ENCODE results near the gene PTPN23.

The PTPN23 gene

GRCh38 chr3:47421741-47422649 is 41.2 kb downstream of the PTPN23 start:
- peak; percentile 8 for DNase-seq

DNA sequence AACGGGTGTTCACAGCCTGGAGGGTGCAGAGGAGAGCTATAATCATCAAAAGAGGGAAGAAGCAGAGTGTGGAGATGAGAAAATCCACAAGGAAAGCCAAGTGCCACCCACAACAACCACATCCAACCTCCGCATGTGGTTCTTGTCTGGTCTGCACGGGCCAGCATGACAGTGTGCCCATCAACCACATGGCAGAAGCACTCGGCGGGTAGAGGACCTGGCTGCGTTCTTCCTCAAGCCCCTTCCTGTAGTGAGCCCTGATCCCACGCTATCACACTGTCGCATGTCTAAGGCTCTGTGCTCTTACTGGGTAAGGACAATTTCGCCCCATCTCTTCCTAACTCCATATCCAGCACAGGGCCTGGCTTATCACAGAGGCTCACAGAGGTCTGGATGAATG is 41.9 kb downstream of the PTPN23 start:
- DNase-seq: no peak

GRCh38 chr3:47423548-47424145 is 42.8 kb downstream of the PTPN23 start:
- DNase-seq: no peak

- no peak for DNase-seq
Measured at GRCh38 chr3:47424434-47425382, 43.9 kb downstream of the PTPN23 start.

- DNase-seq: no peak
Measured at GRCh38 chr3:47425383-47425778, 44.6 kb downstream of the PTPN23 start.

GRCh38 chr3:47425959-47426358 is 45.1 kb downstream of the PTPN23 start:
- no peak for DNase-seq

- no peak for DNase-seq
Measured at GRCh38 chr3:47427866-47428265, 47.0 kb downstream of the PTPN23 start.

GRCh38 chr3:47428662-47429061 is 47.8 kb downstream of the PTPN23 start:
- DNase-seq: no peak

GRCh38 chr3:47429476-47430270 is 48.9 kb downstream of the PTPN23 start:
- no peak for DNase-seq

- no peak for DNase-seq
Measured at GRCh38 chr3:47430606-47431005, 49.8 kb downstream of the PTPN23 start.

DNA sequence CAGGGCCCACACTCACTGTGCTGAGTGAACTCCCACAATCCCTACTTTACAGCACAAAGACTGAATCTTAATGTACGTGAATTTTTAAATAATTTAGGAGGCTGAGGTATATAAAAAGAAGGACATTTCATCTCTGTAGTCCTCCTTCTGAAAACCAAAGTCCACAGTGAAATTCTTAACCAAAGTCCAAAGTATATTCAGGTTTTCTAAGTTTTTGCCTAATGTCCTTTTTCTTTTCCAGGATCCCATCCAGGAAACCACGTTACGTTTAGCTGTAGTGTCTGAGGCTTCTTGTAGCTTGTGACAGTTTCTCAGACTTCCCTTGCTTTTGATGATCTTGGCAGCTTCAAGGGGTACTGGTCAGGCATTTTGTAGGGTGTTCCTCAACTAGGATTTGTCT is 50.4 kb downstream of the PTPN23 start:
- no peak for DNase-seq

DNA sequence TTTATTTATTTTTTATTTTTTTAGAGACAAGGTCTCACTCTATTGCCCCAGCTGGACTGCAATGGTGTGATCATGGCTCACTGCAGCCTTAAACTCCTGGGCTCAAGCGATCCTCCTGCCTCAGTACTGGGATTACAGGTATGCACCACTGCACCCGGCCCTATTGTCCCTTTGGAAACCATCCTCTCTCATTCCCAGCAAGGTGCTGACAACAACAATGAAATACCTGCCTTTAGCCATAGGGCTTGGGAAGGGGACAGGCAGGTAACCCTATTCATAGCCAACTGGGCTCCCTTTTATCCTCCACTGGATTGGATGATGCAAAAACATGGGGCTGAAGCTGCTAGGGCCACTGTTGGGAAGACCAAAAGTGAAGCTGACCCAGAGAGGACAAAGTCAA is 51.9 kb downstream of the PTPN23 start:
- DNase-seq: no peak

DNA sequence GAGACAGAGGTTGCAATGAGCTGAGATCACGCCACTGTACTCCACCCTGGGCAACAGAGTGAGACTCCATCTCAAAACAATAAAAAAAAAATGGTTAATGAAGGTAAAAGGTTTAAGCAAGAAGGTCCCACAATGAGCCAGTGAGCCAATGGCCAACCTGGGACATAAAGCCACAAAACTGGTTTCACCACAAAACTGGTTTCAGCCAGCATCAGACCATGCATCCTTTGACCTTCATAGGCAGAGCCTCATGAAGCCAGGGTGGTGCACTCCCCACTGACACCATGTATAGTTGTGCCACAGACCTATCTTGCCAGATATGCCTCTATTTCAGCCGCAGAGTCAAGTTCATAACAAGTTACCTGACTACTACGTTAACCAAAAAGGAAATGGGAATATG is 53.0 kb downstream of the PTPN23 start:
- DNase-seq: no peak

DNA sequence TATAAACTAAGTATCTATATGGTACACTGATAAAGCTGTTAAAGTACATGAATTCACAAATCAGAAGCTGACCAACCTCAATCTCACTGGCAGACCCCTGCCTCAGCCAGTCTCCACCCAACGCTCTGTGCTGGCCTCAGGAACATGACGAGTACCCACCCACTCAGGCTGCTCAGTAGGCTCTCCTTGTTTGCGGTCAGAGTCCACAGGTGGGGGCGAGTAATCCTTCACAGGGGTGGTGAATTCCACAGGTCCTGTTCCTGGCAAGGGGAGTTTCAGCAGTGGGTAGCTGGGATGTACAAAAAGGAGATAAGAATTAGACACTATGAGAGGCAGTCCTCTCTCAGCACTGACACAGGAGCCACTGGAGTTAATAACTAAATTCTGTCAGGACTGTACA is 54.0 kb downstream of the PTPN23 start:
- no peak for DNase-seq

GRCh38 chr3:47436180-47436579 is 55.4 kb downstream of the PTPN23 start:
- DNase-seq: no peak

DNA sequence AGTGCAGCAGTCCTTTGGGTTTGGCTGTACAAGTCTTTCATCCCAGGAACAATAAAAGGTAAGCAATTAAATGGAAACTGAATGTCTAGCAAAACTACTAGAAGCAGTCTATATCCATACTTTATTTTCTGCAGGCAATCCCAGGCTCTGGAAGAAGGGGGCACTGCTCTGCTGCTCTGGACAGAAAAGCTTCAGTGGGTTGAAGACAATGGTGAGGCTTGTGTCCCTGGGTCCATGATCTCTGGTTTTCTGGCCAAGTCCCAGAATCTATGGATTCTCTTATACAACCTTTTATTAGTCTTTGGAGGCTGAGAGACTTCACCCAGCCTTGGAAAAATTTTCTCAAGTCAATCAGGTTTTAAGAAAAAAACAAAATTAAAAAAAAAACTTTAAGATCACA is 59.3 kb downstream of the PTPN23 start:
- no peak for DNase-seq

- no peak for DNase-seq
Measured at GRCh38 chr3:47441796-47442551, 61.2 kb downstream of the PTPN23 start.

- DNase-seq: no peak
Measured at GRCh38 chr3:47443611-47443995, 62.8 kb downstream of the PTPN23 start.

DNA sequence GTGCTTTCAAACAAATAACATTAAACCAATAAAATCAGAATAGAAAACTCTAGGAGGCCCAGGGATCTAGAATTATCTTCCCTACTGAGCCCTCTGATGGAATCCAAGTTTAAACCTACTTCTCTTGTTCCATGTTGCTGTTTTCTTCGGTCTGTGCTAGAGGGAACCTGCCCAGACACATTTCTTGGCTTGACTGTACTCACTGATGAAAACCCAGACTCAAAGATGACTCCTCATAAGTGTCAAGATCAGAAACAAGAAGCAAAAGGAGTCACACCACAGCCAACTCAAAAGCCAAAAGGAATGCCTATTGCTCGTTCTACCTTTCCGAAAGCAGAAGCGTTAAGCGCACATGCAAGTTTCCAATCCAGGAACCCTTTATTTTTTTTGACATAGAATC is 63.3 kb downstream of the PTPN23 start:
- no peak for DNase-seq

DNA sequence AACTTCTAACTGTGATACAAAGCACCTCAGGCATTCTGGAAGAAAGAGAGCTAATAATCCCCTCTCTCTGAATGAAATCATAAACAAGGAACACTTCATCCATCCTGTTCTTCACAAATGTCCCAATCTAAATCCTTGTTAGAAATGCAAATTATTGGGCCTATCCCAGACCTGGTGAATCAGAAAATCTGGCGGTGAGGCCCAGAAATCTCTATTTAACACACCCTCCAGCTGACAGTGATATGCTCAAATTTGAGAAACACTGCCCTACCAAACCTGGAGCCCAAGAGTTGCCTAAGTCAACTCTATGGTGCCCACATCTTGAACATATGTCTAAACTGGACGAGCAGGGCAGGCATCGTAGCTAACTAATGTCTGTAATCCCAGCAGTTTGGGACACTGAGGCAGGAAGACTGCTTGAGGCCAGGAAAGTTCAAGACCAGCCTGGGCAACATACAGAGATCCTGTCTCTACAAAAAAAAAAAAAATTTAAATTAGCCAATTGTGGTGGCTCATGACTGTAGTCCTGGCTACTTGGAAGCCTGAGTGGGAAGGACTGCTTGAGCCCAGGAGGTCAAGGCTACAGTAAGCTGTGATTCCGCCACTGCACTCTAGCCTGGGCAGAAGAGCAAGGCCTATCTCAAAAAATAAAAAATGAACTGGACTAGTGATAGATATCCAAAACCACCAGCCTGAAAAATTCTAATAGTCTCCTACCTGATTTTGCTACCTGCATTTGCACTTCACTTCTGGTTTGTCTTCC is 71.8 kb downstream of the PTPN23 start:
- no peak for DNase-seq
